HepG2 (cell line): ENCODE data around the gene GNAL. TPM values are rescaled to one million over a fixed set of nuclear protein-coding genes. Genes with fewer than 3 reads are reported as not detected.

Experiments
- AHDC1 ChIP-seq: sonication (generic); formaldehyde crosslinking; IDR thresholded peaks from 2 replicates; pipeline ENCODE4 v1.5.1; 2020; ENCODE audit warnings: mild to moderate bottlenecking, missing genetic modification reagents, borderline replicate concordance
- E2F1 ChIP-seq: sonication (generic); formaldehyde crosslinking; IDR thresholded peaks from 2 replicates; pipeline ENCODE4 v1.5.0; 2020; ENCODE audit warnings: missing genetic modification reagents
- ESRRA ChIP-seq: sonication (generic); formaldehyde crosslinking; IDR thresholded peaks from 2 replicates; pipeline ENCODE4 v1.5.1; 2020; ENCODE audit warnings: mild to moderate bottlenecking, low read depth, missing genetic modification reagents
- MYNN ChIP-seq: sonication (generic); formaldehyde crosslinking; IDR thresholded peaks from 2 replicates; pipeline ENCODE4 v1.4.0; 2020; ENCODE audit warnings: mild to moderate bottlenecking, low read depth, missing genetic modification reagents
- POLR2A ChIP-seq, 2 experiments: IDR thresholded peaks; 2 replicates each; pipeline ENCODE4 v1.6.1; 2011; ENCODE audit warnings: low read depth in 2 of 2, low read length in 2 of 2, mild to moderate bottlenecking in 1 of 2, moderate library complexity in 1 of 2; ENCODE audit not compliant: insufficient read depth in 1 of 2
- SRSF4 ChIP-seq: fragments of 200-400 bp; formaldehyde crosslinking; IDR thresholded peaks from one replicate; pipeline ENCODE4 v1.6.1; 2018; ENCODE audit warnings: mild to moderate bottlenecking, low read depth, low read length, moderate library complexity; ENCODE audit not compliant: poor library complexity, severe bottlenecking
- THYN1 ChIP-seq: sonication (generic); formaldehyde crosslinking; IDR thresholded peaks from 2 replicates; pipeline ENCODE4 v1.8.1; 2023; ENCODE audit warnings: low read depth, mild to moderate bottlenecking, moderate library complexity, missing genetic modification reagents, borderline replicate concordance
- ZBTB7A ChIP-seq: sonication (generic); formaldehyde crosslinking; IDR thresholded peaks from 2 replicates; pipeline ENCODE4 v1.8.0; 2022; ENCODE audit warnings: mild to moderate bottlenecking, missing genetic modification reagents
- ZMAT5 ChIP-seq: sonication (generic); formaldehyde crosslinking; IDR thresholded peaks from 2 replicates; pipeline ENCODE4 v1.5.0; 2020; ENCODE audit warnings: mild to moderate bottlenecking, low read depth, missing genetic modification reagents, borderline replicate concordance
- ZNF281 ChIP-seq: sonication (generic); formaldehyde crosslinking; IDR thresholded peaks from 2 replicates; pipeline ENCODE4 v1.4.0; 2020; ENCODE audit warnings: missing genetic modification reagents, borderline replicate concordance
- ZNF570 ChIP-seq: sonication (generic); formaldehyde crosslinking; IDR thresholded peaks from 2 replicates; pipeline ENCODE4 v1.4.0; 2020; ENCODE audit warnings: mild to moderate bottlenecking, missing genetic modification reagents, borderline replicate concordance
- ZNF574 ChIP-seq: sonication (generic); formaldehyde crosslinking; IDR thresholded peaks from 2 replicates; pipeline ENCODE4 v1.4.0; 2020; ENCODE audit warnings: missing genetic modification reagents
- ZSCAN31 ChIP-seq: sonication (generic); formaldehyde crosslinking; IDR thresholded peaks from 2 replicates; pipeline ENCODE4 v1.5.0; 2020; ENCODE audit warnings: low read depth, mild to moderate bottlenecking, missing genetic modification reagents
- polyA plus RNA-seq, 8 experiments: library from polyadenylated mRNA; depleted of rRNA in 3 of 8; stranded (reverse) in 7 of 8; unstranded in 1 of 8; fragments of >200 nt; fragmentation: Illumina TruSeq in 4 of 8; extraction: Trizol in 4 of 8; gene quantifications; 2 replicates each; pipeline versions ENCODE4 v1.2.1 to v1.2.3, GENCODE V29; 2011 to 2016; ENCODE audit warnings: low read depth in 4 of 8, missing spikeins in 1 of 8, mixed read lengths in 1 of 8; ENCODE audit not compliant: insufficient read depth in 1 of 8
- total RNA-seq, 5 experiments: library from RNA; depleted of rRNA; stranded (reverse); fragments of >200 nt; fragmentation: Illumina TruSeq; extraction: Trizol; gene quantifications; 2 replicates each; pipeline ENCODE4 v1.2.3, GENCODE V29; 2016; ENCODE audit warnings: low read depth in 1 of 5

GNAL gene
- total and polyA plus RNA-seq, 2 of the 13 experiments (the other 11 are each of a cell fraction or from before 2014, with no cell fraction given), result 0.87 to 1.4 TPM

- TF ChIP-seq ZNF570 (CRISPR knock-in tag) (no peak), ZNF281 (CRISPR knock-in tag) (no peak), ZNF574 (CRISPR knock-in tag) (peak; percentile 93), THYN1 (CRISPR knock-in tag) (no peak), ZMAT5 (no peak), SRSF4 (no peak), POLR2A (IDR thresholded peaks at IDR 0.05; ENCODE audit: insufficient read depth in 1 of 2, low read depth in 2 of 2, low read length in 2 of 2) (peak; percentile 93 to 96), AHDC1 (no peak; the same call in 1 of the 2 replicates), ZBTB7A (peak; percentile 58; the same call in 1 of the 2 replicates), ZSCAN31 (CRISPR knock-in tag) (0 out of 2 replicates have a peak, but pooled peaks have one; percentile 10), E2F1 (CRISPR knock-in tag) (peak; percentile 59; the same call in 1 of the 2 replicates), MYNN (no peak), ESRRA (CRISPR knock-in tag) (no peak)
Measured at GRCh38 chr18:11851146-11851805, 162.2 kb downstream of the GNAL start, which contains the start of gene CHMP1B (continued).
